IPS-NIHi7 (cell line): Measurements from ENCODE around the gene SCAF8.

Experiments
- DNase-seq: peaks from one replicate; pipeline ENCODE4 v3.0.0; 2012; ENCODE audit warnings: mixed read lengths; ENCODE audit errors: extremely low spot score

The SCAF8 gene

GRCh38 chr6:154839546-154839945 is 106.3 kb downstream of the SCAF8 start:
- DNase-seq = no peak

DNA sequence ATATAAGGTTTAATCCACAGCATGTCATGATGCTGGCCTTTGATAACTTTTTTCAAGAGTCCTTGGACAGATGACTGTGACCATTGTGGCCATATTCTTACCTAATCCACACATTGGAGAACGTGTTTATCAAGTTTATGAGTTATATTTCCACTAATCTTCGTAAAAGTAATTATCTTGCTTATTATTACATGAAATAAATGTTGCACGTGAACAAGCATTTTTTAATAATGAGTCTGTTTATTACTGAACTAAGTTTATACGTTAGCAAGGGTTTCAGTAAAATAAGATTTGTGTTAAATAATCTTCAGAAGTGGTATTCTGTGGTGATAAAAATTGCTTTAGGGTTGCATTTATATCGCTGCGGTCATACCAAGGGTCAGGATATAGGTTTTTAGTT is 107.1 kb downstream of the SCAF8 start:
- DNase-seq = no peak

DNA sequence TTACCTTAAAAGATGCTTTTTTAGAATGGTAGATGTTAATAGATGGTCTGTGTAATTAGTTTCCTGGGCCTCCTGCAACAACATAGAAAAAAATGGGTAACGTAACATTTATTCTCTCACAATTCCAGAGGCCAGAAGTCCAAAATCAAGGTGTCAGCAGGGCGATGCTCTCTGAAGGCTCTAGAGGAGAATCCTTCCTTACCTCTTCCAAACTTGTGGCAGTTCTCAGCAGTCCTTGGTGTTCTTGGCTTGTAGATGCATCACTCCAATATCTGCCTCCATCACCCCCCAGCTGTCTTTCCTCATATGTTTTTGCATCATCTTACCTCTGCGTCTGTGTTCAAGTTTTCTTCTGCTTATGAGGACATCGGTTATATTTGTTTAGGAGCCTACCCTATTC is 107.9 kb downstream of the SCAF8 start:
- no peak for DNase-seq

DNA sequence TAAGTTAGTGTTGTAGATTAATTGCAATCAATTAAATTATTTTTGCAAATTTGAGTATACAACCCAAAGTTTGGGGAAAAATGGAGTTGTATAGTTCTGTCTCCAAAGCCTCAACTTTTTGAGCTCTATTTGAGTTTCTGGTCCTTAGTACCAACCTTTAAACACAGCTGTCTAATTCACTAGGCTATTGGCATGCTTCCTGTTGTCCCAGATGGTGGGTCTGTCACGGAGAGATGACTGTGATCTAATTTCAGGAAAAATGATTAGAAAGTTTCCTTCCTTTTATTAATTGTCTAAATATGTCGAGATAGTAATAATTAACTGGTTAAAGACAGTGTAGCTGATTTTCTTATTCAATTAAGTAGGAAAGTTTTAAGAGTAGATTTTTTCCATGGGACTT is 109.6 kb downstream of the SCAF8 start:
- no peak for DNase-seq

GRCh38 chr6:154847318-154847717 is 114.1 kb downstream of the SCAF8 start:
- no peak for DNase-seq

DNA sequence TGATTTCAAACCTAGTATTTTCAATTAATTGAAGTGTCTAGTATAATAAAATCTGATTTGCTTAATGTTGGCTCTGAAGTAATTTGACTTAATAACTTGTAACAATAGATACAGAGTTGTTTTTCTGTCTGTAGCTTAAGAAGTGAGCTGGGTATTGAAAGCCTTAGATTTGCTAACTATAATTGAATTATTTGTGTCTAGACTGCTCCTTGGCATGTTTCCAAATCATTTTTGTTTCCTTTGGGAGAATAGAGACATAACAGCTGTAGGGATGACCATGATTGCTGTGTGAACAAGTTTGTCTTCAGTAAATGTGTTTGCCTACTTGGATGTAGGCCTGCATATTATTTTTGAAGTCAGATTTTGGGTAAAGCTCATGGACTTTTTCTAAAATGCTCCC is 115.4 kb downstream of the SCAF8 start:
- DNase-seq = no peak

DNA sequence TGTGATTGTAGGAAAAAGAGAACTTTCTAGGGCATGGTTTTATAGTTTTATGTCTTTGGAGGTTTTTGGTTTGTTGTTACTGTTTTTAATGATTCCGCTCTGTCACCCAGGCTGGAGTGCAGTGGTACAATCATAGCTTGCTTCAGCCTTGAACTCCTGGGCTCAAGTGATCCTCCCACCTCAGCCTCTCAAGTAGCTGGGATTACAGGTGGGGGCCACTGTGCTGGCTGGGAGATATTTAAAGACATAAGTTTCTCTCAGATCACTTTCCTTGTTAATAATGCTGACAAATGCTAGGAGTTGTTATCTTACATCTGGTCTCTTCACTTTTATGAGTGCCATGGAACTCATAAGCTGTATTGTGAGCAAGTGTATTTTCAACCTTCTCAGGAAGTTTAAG is 116.3 kb downstream of the SCAF8 start:
- DNase-seq = no peak

GRCh38 chr6:154852687-154853086 is 119.5 kb downstream of the SCAF8 start:
- no peak for DNase-seq

DNA sequence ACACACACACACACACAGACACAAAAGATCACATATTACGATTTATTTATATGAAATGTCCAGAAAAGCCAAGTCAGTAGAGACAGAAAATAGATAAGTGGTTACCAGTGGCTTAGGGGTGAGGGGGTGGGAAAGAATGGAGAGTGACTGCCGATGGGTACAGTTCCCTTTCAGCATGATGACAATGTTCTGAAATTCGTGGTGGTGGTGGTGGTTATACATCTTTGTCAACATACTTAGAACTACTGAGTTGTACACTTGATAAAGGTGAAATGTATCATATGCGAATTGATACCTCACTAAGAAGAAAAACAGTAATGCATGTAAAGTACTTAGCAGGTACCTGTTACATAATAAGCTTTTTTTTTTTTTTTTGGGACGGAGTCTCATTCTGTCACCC is 124.3 kb downstream of the SCAF8 start:
- DNase-seq = no peak

- DNase-seq = no peak
These were observed 128.6 kb downstream of the SCAF8 start for GRCh38 chr6:154861825-154862224.

DNA sequence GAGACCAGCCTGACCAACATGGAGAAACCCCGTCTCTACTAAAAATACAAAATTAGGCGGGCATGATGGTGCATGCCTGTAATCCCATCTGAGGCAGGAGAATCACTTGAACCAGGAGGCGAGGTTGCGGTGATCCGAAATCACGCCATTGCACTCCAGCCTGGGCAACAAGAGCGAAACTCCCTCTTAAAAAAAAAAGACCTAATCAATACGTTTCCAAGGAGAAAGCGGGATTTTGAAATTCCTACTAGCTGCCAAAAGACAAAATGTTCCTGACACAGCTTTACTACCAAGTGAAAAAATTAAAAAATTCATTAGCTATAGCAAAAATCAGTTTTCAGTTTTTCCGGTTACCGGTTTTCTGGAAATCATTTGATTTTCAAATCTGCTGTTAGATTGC is 129.3 kb downstream of the SCAF8 start:
- no peak for DNase-seq

DNA sequence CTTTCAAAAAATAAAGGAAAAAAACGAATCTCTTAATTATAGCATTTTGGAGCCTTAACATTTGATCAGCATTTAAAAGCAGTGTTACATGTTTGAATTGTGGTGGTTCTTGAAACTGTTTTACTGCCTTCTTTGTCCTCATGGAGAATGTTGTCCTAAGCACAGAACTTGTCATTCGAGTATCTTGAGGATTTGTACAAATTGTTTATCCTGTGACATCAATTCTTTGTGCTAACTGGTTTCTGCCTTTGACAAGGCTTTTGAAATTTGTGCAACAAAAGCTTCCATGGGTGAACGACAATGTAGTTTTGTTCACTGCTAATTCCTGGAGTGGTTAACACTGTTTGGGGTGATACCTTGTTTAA is 130.8 kb downstream of the SCAF8 start:
- no peak for DNase-seq

DNA sequence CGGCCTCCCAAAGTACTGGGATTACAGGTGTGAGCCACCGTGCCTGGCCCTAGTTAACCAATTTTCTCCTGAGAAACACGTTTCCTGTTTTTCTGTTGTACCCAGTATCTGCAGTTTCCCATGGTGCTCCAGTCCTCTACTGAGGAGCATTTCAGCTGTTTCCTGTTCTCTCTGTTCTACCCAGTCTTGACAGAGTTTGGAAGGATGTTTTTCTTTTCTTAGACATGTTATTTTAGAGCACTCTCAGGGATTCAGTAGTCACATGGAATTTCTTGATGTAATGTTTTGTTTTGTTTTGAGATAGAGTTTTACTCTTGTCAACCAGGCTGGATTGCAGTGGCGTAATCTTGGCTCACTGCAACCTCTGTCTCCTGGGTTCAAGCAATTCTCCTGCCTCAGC is 132.1 kb downstream of the SCAF8 start:
- DNase-seq = no peak

GRCh38 chr6:154868143-154868594 is 135.0 kb downstream of the SCAF8 start:
- peak; percentile 45 for DNase-seq

- DNase-seq = peak; percentile 53
These were observed 139.4 kb downstream of the SCAF8 start for GRCh38 chr6:154872542-154873114.

DNA sequence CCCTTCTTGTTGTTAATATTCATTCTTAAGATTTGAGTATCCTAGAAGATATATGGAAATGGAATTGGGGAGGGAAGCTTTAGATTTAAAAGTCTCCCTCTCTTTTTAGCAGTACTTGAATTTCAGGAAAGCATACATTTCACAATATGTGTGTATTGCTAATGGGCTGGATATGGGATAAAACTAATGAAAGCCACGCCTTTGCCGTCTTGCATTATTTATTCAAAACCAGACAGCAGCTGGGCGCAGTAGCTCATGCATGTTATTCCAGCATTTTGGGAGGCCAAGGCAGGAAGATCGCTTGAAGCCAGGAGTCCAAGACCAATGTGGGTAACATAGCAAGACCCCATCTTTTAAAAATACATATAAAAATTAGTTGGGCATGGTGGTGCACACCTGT is 140.3 kb downstream of the SCAF8 start:
- no peak for DNase-seq

- no peak for DNase-seq
These were observed 141.8 kb downstream of the SCAF8 start for GRCh38 chr6:154874773-154875592.

- no peak for DNase-seq
These were observed 143.5 kb downstream of the SCAF8 start for GRCh38 chr6:154876486-154877280.

DNA sequence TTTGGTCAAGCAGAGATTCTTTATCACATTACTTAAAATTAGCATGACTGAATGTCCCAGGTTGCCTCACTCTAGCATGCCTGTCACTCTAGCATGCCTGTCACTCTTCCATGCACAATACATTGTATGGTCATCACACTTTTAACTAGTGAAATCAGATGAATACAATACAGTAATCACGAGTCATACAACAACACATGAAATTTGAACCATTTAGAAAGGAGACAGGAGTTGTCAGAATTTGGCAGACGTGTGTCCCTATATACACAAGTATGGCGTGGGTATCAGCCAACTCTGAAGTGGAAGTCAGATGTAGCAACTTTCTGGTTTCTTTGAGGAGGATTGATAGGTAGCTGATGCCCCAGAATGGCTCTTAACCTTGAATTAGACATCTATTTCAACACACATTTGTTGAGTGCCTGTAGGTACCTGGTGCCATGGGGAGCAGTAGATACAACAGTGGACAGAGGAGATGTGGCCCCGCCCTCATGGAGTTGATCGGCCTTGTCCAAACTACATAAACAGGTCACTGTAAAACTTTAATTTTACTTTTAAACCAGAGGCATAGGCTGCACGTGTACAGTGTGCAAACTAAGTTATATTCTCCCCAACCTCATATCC is 145.8 kb downstream of the SCAF8 start:
- no peak for DNase-seq

DNA sequence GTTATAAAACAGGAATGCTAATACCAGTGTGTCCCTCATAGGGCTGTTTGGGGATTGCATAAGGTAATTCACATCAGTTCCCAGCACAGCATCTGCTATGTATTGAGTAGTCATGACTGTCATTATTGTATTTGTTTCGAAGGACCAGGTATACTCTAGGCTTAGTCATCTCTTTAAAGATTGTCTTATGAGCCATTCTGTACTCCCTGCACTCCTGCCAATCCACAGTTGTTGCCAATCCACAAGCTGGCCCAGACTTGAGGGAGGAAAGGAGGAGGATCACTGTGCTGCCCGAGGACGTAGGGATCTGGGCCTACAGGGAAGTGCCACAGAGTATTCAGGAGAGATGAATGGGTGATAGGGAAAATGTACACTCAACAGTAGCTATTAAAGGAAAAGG is 148.9 kb downstream of the SCAF8 start:
- no peak for DNase-seq
